A549 (cell line): ENCODE measurements around the gene ARL3.

Experiments
- CBX2 ChIP-seq: fragments of 200-600 bp; sonication (generic); IDR thresholded peaks from 2 replicates; pipeline ENCODE4 v1.6.1; 2016; ENCODE audit warnings: low read depth, mild to moderate bottlenecking, borderline replicate concordance
- HDAC2 ChIP-seq: fragments of 200-600 bp; sonication (generic); IDR thresholded peaks from 2 replicates; pipeline ENCODE4 v1.6.1; 2016
- MYC ChIP-seq: IDR thresholded peaks from 2 replicates; pipeline ENCODE4 v1.6.1; 2012; ENCODE audit warnings: mild to moderate bottlenecking, inconsistent platforms, low read length, improper control_type of control experiment, borderline replicate concordance
- POLR2A ChIP-seq: IDR thresholded peaks from 2 replicates; pipeline ENCODE4 v1.6.1; 2012; ENCODE audit warnings: mild to moderate bottlenecking, low read length
- TP53 ChIP-seq: fragments of 250-450 bp; sonication (Bioruptor Pico); IDR thresholded peaks from 2 replicates; pipeline ENCODE4 v1.5.0; 2021; ENCODE audit warnings: mild to moderate bottlenecking, moderate library complexity
- TF ChIP-seq, protein P1 (sequence below): fragments of >200 bp; sonication (Bioruptor Twin); formaldehyde crosslinking; IDR thresholded peaks from 3 replicates; pipeline ENCODE4 v1.5.1; 2016
- TF ChIP-seq, protein P2 (sequence below): fragments of 450-650 bp; IDR thresholded peaks from 2 replicates; pipeline ENCODE4 v1.6.1; 2014; ENCODE audit warnings: antibody characterized with exemption
- TF ChIP-seq, protein P3 (sequence below): fragments of >200 bp; sonication (Bioruptor Twin); formaldehyde crosslinking; IDR thresholded peaks from 2 replicates; pipeline ENCODE4 v1.6.1; 2016

DNA sequence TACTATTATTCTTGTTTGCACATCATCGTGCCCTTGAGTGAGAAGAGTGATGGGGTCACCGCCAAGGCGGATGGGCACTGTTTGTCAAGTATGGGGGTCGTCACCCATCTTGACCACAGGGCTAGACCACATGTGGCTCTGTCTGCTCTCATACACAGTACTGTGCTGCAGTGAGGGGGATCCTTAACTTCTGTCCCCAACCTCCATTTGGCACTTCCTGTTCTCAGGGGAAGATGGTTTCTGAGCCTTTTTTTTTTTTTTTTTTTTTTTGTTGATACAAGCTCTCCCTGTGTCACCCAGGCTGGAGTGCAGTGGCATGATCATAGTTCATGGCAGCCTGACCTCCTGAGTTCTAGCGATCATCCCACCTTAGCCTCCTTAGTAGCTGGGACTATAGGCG lies 43.1 kb upstream of the ARL3 start:
- TF ChIP-seq TP53 (CRISPR knock-in tag) = no peak
- TF ChIP-seq CBX2 = no peak
- TF ChIP-seq, protein P1, sequence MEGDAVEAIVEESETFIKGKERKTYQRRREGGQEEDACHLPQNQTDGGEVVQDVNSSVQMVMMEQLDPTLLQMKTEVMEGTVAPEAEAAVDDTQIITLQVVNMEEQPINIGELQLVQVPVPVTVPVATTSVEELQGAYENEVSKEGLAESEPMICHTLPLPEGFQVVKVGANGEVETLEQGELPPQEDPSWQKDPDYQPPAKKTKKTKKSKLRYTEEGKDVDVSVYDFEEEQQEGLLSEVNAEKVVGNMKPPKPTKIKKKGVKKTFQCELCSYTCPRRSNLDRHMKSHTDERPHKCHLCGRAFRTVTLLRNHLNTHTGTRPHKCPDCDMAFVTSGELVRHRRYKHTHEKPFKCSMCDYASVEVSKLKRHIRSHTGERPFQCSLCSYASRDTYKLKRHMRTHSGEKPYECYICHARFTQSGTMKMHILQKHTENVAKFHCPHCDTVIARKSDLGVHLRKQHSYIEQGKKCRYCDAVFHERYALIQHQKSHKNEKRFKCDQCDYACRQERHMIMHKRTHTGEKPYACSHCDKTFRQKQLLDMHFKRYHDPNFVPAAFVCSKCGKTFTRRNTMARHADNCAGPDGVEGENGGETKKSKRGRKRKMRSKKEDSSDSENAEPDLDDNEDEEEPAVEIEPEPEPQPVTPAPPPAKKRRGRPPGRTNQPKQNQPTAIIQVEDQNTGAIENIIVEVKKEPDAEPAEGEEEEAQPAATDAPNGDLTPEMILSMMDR = no peak
- no peak for TF ChIP-seq POLR2A
- TF ChIP-seq MYC = no peak
- TF ChIP-seq, protein P2, sequence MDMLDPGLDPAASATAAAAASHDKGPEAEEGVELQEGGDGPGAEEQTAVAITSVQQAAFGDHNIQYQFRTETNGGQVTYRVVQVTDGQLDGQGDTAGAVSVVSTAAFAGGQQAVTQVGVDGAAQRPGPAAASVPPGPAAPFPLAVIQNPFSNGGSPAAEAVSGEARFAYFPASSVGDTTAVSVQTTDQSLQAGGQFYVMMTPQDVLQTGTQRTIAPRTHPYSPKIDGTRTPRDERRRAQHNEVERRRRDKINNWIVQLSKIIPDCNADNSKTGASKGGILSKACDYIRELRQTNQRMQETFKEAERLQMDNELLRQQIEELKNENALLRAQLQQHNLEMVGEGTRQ = no peak
- TF ChIP-seq, protein P3, sequence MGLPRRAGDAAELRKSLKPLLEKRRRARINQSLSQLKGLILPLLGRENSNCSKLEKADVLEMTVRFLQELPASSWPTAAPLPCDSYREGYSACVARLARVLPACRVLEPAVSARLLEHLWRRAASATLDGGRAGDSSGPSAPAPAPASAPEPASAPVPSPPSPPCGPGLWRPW = no peak
- no peak for TF ChIP-seq HDAC2
